CD4-positive, alpha-beta T cell (primary cell): ENCODE data around the gene GXYLT1. TPM values are rescaled to one million over a fixed set of nuclear protein-coding genes. Genes with fewer than 3 reads are reported as not detected.

Experiments
- ATAC-seq: fragments of 200-7000 bp; cut with Tn5 transposase; one replicate; pipeline ENCODE4 v1.10.0; 2022; ENCODE audit warnings: mild to moderate bottlenecking; ENCODE audit not compliant: poor library complexity
- CTCF ChIA-PET: fragments of 350-600 bp; sonication (Branson Sonifier 250); formaldehyde crosslinking; loops from one replicate; lab custom pipeline; 2021; ENCODE audit warnings: antibody characterized with exemption, inconsistent platforms; lab: Charles Lee
- POLR2A ChIA-PET: fragments of 350-600 bp; sonication (Branson Sonifier 250); formaldehyde crosslinking; loops from one replicate; lab custom pipeline; 2021; ENCODE audit warnings: antibody characterized with exemption, inconsistent platforms; lab: Charles Lee
- DNase-seq, 14 experiments: peaks; one replicate each; pipeline ENCODE4 v3.0.0-alpha.2; 2013 to 2020; ENCODE audit warnings: mixed read lengths in 2 of 14
- H3K27ac ChIP-seq, 2 donors: one replicate each; pipeline versions ENCODE4 v1.5.1 to v1.7.0; 2013; ENCODE audit warnings: low read length in 2 of 2, low read depth in 1 of 2, mild to moderate bottlenecking in 1 of 2
- H3K27me3 ChIP-seq, 2 experiments: 1 replicate in 1 of 2; 2 replicates in 1 of 2; pipeline versions ENCODE4 v1.6.1 to v1.7.0; 2013; ENCODE audit warnings: low read length in 2 of 2, control low read depth in 1 of 2, mild to moderate bottlenecking in 1 of 2, moderate library complexity in 1 of 2; ENCODE audit not compliant: insufficient read depth in 2 of 2, control insufficient read depth in 1 of 2
- H3K36me3 ChIP-seq: one replicate; pipeline ENCODE4 v1.6.1; 2013; ENCODE audit warnings: low read length, control low read depth; ENCODE audit not compliant: insufficient read depth
- H3K4me1 ChIP-seq: one replicate; pipeline ENCODE4 v1.6.1; 2013; ENCODE audit warnings: low read length, control low read depth; ENCODE audit not compliant: insufficient read depth
- H3K4me3 ChIP-seq: one replicate; pipeline ENCODE4 v1.5.1; 2013; ENCODE audit warnings: mild to moderate bottlenecking, low read length, moderate library complexity
- H3K9me3 ChIP-seq, 2 experiments: 1 replicate in 1 of 2; 2 replicates in 1 of 2; pipeline versions ENCODE4 v1.6.1 to v1.7.0; 2013; ENCODE audit warnings: low read length in 2 of 2, mild to moderate bottlenecking in 2 of 2, control low read depth in 1 of 2, moderate library complexity in 1 of 2; ENCODE audit not compliant: control insufficient read depth in 1 of 2, insufficient read depth in 1 of 2
- H3K27ac Mint-ChIP-seq: one replicate; pipeline ENCODE4 v1.8.0; 2020; ENCODE audit warnings: mixed read lengths
- H3K27me3 Mint-ChIP-seq: one replicate; pipeline ENCODE4 v1.8.0; 2021; ENCODE audit warnings: mixed read lengths
- H3K36me3 Mint-ChIP-seq: one replicate; pipeline ENCODE4 v1.8.0; 2021; ENCODE audit warnings: low read depth, mixed read lengths
- H3K4me1 Mint-ChIP-seq: one replicate; pipeline ENCODE4 v1.8.0; 2021; ENCODE audit warnings: low read depth, mixed read lengths
- H3K4me3 Mint-ChIP-seq: one replicate; pipeline ENCODE4 v1.8.0; 2020; ENCODE audit warnings: mild to moderate bottlenecking, mixed read lengths
- H3K9me3 Mint-ChIP-seq: one replicate; pipeline ENCODE4 v1.8.0; 2020; ENCODE audit warnings: mixed read lengths
- CTCF ChIP-seq: fragments of 200-600 bp; IDR thresholded peaks from one replicate; pipeline ENCODE4 v1.8.0; 2022; ENCODE audit warnings: antibody characterized with exemption, mild to moderate bottlenecking
- intact Hi-C, 2 experiments: fragments of 100-400 bp; cut with DNase I in 1 of 2; cut with micrococcal nuclease in 1 of 2; formaldehyde crosslinking; loops; one replicate each; pipeline versions ENCODE4 v1.15.1 to v1.9.0; 2023 to 2025; cut with DNase I, micrococcal nuclease
- total RNA-seq, 174 experiments: library from RNA in 2 of 174; stranded (reverse) in 2 of 174; gene quantifications; one replicate each; pipeline ENCODE4 v1.2.3 and lab custom pipeline; 2021 to 2026

GXYLT1 gene
- total RNA-seq, 2 experiments from 2014 or later = 8.0 to 8.2 TPM

DNA sequence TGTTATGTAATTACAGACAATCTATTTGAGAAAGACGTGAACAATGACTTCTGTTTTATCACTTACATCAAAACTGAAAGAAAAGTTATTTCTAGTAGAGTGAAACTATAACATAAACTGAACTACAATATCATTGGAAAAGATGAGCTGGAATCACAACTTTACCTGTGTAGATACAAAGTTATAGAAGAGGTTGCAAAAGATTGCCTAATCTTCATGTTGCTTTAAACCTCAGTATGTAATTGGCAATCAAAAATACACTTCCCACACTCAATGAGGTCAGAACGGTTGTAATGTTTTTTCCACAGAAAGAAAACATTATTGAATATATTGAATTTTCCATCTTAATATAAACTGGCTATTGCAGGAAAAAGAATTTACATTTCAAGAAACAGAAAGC lies 37.7 kb upstream of the GXYLT1 start:
- Mint-ChIP-seq H3K9me3 (no peaks in the 10 kb centered on the region), H3K4me1 (peaks cover 25% of the 10 kb centered on the region), H3K4me3 (no peak overlapping the region), H3K36me3 (peaks cover 44% of the 10 kb centered on the region), H3K27ac (no peak overlapping the region), H3K27me3 (no peaks in the 10 kb centered on the region)
- Histone ChIP-seq H3K4me3 (no peak overlapping the region), H3K36me3 (peaks cover 7% of the 10 kb centered on the region), H3K4me1 (no peaks in the 10 kb centered on the region), H3K9me3 (no peaks in the 10 kb centered on the region), H3K27ac (no peak overlapping the region), H3K27me3 (no peaks in the 10 kb centered on the region)
- POLR2A ChIA-PET = no interaction called here
- no peak for DNase-seq
- CTCF ChIA-PET = no interaction called here
- intact Hi-C loops = no loop called here
- TF ChIP-seq CTCF = no peak
- ATAC-seq = no peak

DNA sequence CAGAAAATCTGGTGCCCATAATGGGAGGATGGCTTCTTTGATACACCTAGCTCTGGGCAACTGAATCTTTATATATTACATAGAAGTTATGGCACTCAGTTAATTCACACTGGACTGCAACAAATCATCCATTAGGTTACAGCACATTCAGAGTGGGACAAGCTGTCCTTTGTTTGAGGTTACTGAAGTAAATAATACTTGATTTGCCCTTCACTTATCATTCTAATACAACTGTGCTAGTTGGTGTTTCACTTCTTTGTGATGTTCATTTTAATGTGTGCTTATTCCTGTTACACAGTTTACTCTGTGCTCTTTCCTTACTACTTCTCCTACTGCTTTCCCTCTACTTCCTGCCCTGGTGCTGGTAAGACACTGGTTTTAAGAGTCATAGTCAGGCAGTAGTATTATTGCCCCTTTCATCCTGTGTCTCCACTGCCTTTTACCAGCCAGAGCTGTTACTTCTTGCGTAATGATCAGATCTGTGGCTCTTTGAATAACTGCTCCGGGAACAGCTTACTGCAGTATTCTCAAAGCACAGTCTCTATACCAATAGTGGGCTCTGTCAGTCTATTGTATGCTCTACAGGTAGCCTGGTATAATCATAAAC lies 36.4 kb upstream of the GXYLT1 start:
- Mint-ChIP-seq H3K27me3 (no peaks in the 10 kb centered on the region), H3K9me3 (peaks cover 5% of the 10 kb centered on the region), H3K4me3 (no peak overlapping the region), H3K4me1 (peaks cover 30% of the 10 kb centered on the region), H3K36me3 (peaks cover 56% of the 10 kb centered on the region), H3K27ac (no peak overlapping the region)
- DNase-seq (no peak), ATAC-seq (no peak)
- Histone ChIP-seq H3K4me1 (no peaks in the 10 kb centered on the region), H3K9me3 (no peaks in the 10 kb centered on the region), H3K4me3 (no peak overlapping the region), H3K27me3 (no peaks in the 10 kb centered on the region), H3K36me3 (peaks cover 8% of the 10 kb centered on the region), H3K27ac (no peak overlapping the region)
- no peak for TF ChIP-seq CTCF
- intact Hi-C loops = no loop called here
- ChIA-PET CTCF (interaction anchor here (1.2 kb wide), 1 partner anchor 23 kb away, joined by 3 read pairs; no protein-coding TSS in a partner anchor), POLR2A (no interaction called here)

GRCh38 chr12:42178101-42178500 lies 33.4 kb upstream of the GXYLT1 start:
- peaks cover 5% of the 10 kb centered on the region for H3K9me3 Mint-ChIP-seq
- H3K27me3 ChIP-seq = no peaks in the 10 kb centered on the region
- no peak for ATAC-seq
- DNase-seq = no peak
- H3K36me3 ChIP-seq = peaks cover 6% of the 10 kb centered on the region
- H3K27me3 Mint-ChIP-seq = no peaks in the 10 kb centered on the region
- TF ChIP-seq CTCF = no peak
- ChIA-PET POLR2A (no interaction called here), CTCF (no interaction called here)
- H3K4me1 ChIP-seq = no peaks in the 10 kb centered on the region
- no peak overlapping the region for H3K4me3 ChIP-seq
- no peak overlapping the region for H3K4me3 Mint-ChIP-seq
- H3K4me1 Mint-ChIP-seq = peaks cover 25% of the 10 kb centered on the region
- peaks cover 56% of the 10 kb centered on the region for H3K36me3 Mint-ChIP-seq
- no peaks in the 10 kb centered on the region for H3K9me3 ChIP-seq
- no peak overlapping the region for H3K27ac Mint-ChIP-seq
- no peak overlapping the region for H3K27ac ChIP-seq
- intact Hi-C loops = no loop called here
